Measurements from ENCODE around the gene MTCH1. TPM values are rescaled to one million over a fixed set of nuclear protein-coding genes. Genes with fewer than 3 reads are reported as not detected.

MTCH1 gene
- total RNA-seq, 1 experiment from 2014 or later: 161 TPM

- no peak overlapping the region for H3K4me2 ChIP-seq (ENCODE audit: low read length)
- ATAC-seq (no peak), DNase-seq (ENCODE audit: low read depth, low spot score) (no peak)
- ChIA-PET RAD21 (ENCODE audit: low non-redundant PET in 1 of 2, low total read pairs in 2 of 2, uncharacterized antibody in 2 of 2, unreplicated experiment in 2 of 2) (interaction anchor here (1.1 to 2.1 kb wide), 3 partner anchors 188 to 190 kb away, joined by 5 to 8 read pairs (median 6); no protein-coding TSS in a partner anchor), CTCF (interaction anchor here (0.8 to 13.9 kb wide), 4 partner anchors 8 to 238 kb away, joined by 3 to 331 read pairs (median 31); partner anchors contain the start of gene PIM1), POLR2A (interaction anchor here (2.0 kb wide), 1 partner anchor 189 kb away, joined by 5 read pairs; no protein-coding TSS in a partner anchor)
- no peak overlapping the region for H2AFZ ChIP-seq (ENCODE audit: low read depth, low read length, poor library complexity, severe bottlenecking)
- H3K4me3 ChIP-seq (replicated peaks in 1 of 2; ENCODE audit: low read depth in 1 of 2, low read length in 2 of 2): no peak overlapping the region
- no peak overlapping the region for H3K9ac ChIP-seq (ENCODE audit: low read length)
- H3K27me3 ChIP-seq (ENCODE audit: insufficient read depth, low read length): no peaks in the 10 kb centered on the region
- H3K79me2 ChIP-seq (ENCODE audit: insufficient read depth, low read length): no peaks in the 10 kb centered on the region
- TF ChIP-seq REST (IDR thresholded peaks at IDR 0.05; ENCODE audit: low read depth) (no peak), RAD21 (IDR thresholded peaks at IDR 0.05; ENCODE audit: low read depth) (no peak), ELF1 (IDR thresholded peaks at IDR 0.05; ENCODE audit: borderline replicate concordance, low read depth) (no peak), SIN3A (IDR thresholded peaks at IDR 0.05; ENCODE audit: low read depth) (no peak), SRF (IDR thresholded peaks at IDR 0.05; ENCODE audit: low read depth) (no peak), ZBTB33 (IDR thresholded peaks at IDR 0.05; ENCODE audit: extremely low read depth, insufficient replicate concordance, low read length) (no peak), JUND (IDR thresholded peaks at IDR 0.05) (no peak), CTCF (IDR thresholded peaks at IDR 0.05 in 2 of 3, conservative IDR thresholded peaks at IDR 0.05 in 1 of 3; ENCODE audit: borderline replicate concordance in 1 of 3, insufficient read depth in 1 of 3, low read depth in 2 of 3, low read length in 2 of 3) (no peak), SP1 (IDR thresholded peaks at IDR 0.05; ENCODE audit: low read depth) (no peak), ZFX (IDR thresholded peaks at IDR 0.05) (no peak), EZH2phosphoT487 (IDR thresholded peaks at IDR 0.05; ENCODE audit: borderline replicate concordance) (no peak), YY1 (IDR thresholded peaks at IDR 0.05; ENCODE audit: extremely low read depth, insufficient replicate concordance, low read depth, low read length) (no peak), POLR2A (IDR thresholded peaks at IDR 0.05; ENCODE audit: borderline replicate concordance, extremely low read depth, insufficient read depth, insufficient read length) (no peak), EGR1 (IDR thresholded peaks at IDR 0.05; ENCODE audit: low read depth) (no peak), CEBPB (IDR thresholded peaks at IDR 0.05; ENCODE audit: low read depth) (no peak), FOSL1 (IDR thresholded peaks at IDR 0.05; ENCODE audit: low read depth) (no peak), MAX (IDR thresholded peaks at IDR 0.05) (no peak)
- H3K9me2 ChIP-seq (ENCODE audit: insufficient read depth): no peaks in the 10 kb centered on the region
- intact Hi-C loops (cut with micrococcal nuclease): no loop called here
- no peak overlapping the region for H3K27ac ChIP-seq (ENCODE audit: low read depth, low read length)
- H3K4me1 ChIP-seq (ENCODE audit: control insufficient read depth in 1 of 2, insufficient read depth in 2 of 2, low read length in 2 of 2): peaks cover 39 to 64% of the 10 kb centered on the region in 2 experiments
- no TSS peak for BruUV-seq (replicated peaks)
- H3K9me3 ChIP-seq (ENCODE audit: control insufficient read depth in 1 of 2, insufficient read depth in 1 of 2, low read depth in 1 of 2, low read length in 2 of 2): no peaks in the 10 kb centered on the region
- H4K20me1 ChIP-seq (ENCODE audit: insufficient read depth): no peaks in the 10 kb centered on the region
- H3K36me3 ChIP-seq (ENCODE audit: control insufficient read depth in 1 of 2, insufficient read depth in 2 of 2, low read length in 2 of 2): no peaks in the 10 kb centered on the region
Observed at GRCh38 chr6:37020812-37021211, 34.8 kb upstream of the MTCH1 start.

All from HCT116 (cell line).